ENCODE data around the gene CLIP1.

DNA sequence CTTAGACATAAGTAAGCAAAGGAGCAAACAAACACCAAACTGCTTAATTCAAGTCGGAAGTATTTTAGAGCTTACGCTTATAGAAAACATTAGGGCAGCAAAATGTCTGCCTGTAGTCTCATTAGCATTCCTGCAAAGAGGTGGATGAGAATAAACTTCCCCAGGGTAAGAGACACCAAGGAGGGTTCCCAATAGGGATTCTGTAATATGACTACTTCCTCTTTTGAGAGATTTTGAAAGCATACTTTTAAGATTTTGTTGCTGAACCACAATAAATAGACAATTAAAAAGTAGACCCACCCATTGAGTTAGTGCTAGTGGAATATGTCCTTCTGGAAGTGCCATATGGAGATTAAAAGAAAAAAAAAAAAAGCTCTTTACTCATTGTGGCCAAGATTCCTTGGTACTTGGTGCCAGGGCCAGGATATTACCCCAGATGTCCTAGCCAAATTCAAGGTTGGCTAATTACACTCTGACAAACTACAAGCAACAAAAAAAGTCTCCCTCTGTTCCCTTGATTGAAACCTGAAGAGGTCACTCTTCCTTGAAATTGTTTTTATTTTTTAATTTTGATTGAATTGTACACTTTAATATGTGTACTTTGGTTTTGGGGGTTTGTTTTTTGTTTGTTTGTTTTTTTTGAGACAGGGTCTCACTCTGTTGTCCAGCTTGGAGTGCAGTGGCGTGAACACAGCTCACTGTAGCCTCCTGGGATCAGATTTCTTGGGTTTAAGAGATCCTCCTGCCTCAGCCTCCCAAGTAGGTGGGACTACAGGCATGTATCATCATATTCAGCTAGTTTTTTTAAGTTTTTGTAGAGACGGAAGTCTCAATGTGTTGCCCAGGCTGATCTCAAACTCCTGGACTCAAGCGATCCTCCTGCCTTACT is 8.7 kb downstream of the CLIP1 start:
- TF ChIP-seq, protein P1, sequence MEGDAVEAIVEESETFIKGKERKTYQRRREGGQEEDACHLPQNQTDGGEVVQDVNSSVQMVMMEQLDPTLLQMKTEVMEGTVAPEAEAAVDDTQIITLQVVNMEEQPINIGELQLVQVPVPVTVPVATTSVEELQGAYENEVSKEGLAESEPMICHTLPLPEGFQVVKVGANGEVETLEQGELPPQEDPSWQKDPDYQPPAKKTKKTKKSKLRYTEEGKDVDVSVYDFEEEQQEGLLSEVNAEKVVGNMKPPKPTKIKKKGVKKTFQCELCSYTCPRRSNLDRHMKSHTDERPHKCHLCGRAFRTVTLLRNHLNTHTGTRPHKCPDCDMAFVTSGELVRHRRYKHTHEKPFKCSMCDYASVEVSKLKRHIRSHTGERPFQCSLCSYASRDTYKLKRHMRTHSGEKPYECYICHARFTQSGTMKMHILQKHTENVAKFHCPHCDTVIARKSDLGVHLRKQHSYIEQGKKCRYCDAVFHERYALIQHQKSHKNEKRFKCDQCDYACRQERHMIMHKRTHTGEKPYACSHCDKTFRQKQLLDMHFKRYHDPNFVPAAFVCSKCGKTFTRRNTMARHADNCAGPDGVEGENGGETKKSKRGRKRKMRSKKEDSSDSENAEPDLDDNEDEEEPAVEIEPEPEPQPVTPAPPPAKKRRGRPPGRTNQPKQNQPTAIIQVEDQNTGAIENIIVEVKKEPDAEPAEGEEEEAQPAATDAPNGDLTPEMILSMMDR (conservative IDR thresholded peaks at IDR 0.05; ENCODE audit: low read depth, low read length), result no peak
- TF ChIP-seq EZH2 (IDR thresholded peaks at IDR 0.05; ENCODE audit: borderline replicate concordance, low read depth, low read length, poor library complexity, severe bottlenecking), result no peak

Measured in A673 (cell line).